ENCODE results near the gene TSPAN18.

DNA sequence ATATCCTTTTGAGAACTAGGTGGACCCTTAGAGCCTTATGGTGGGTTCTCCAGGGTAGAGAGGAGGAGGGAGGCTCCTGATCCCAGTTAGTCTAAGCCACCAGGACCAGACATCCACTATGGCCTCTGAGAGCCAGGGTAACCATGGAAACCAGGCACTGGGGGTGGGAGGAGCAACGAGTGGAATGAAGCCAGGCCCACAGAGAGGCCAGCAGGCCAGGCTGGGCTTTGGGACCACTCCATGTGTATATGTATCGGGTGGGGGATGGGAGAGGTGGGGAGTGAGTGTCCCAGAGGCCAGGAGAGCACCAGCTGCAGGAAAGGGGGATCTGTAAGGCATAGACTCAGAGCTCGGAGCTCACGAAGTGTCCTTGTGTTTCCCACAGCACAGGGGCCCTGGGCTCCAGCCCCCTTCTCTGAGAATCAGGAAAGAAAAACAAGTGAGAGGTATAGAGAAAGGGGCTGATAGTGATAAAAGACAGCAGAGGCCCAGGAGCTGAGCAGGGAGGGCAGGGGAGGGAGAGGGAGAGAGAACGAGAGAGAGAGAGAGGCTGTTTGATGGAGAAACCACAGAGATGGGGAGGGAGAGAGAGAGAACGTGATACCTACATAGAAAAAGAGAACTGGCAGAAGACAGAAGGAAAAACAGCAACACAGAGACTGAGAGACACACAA lies 15.5 kb upstream of the TSPAN18 start:
- TF ChIP-seq POLR2A (IDR thresholded peaks at IDR 0.05) = no peak
- TF ChIP-seq CTCF (IDR thresholded peaks at IDR 0.05) = no peak
- TF ChIP-seq POLR2AphosphoS5 (IDR thresholded peaks at IDR 0.05) = no peak
- TF ChIP-seq EP300 (IDR thresholded peaks at IDR 0.05) = no peak
